ENCODE results near the gene MEIS2. TPM values are rescaled to one million over a fixed set of nuclear protein-coding genes. Genes with fewer than 3 reads are reported as not detected.
"Not testable (repeated sequence)": the region's sequence is repeated elsewhere in the genome, so short reads cannot be mapped to it uniquely, and the experiment has no call there.

Gene MEIS2
- total RNA-seq, 2 experiments from 2014 or later, result not detected

DNA sequence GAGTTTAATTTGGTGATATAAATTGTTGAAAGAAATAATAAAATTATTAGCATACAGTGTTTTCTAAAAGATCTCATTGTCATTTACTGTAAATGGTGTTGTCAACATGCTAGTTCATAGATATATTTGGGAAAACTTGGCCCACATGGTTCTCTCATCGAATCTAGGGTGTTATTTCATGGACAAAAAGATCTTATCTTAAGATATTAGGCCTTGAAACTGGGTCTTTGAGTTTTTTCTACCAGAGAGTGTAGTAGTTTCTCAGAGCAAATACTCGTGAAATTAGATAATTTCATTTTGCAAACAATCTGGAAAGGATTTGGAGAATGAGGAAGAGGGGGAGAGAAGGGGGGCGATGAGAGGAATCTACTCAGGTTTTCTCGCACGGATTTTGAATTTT is 107.9 kb downstream of the MEIS2 start:
- H3K27me3 Mint-ChIP-seq, result peaks cover 3% of the 10 kb centered on the region
- H3K27ac Mint-ChIP-seq, result no peak overlapping the region
- ChIA-PET POLR2A (no interaction called here), CTCF (no interaction called here)
- intact Hi-C loops (cut with DNase I, micrococcal nuclease), result no loop called here
- no peaks in the 10 kb centered on the region for H3K4me1 Mint-ChIP-seq
- no peak for DNase-seq
- no peaks in the 10 kb centered on the region for H3K36me3 Mint-ChIP-seq (ENCODE audit: low read depth)
- H3K4me3 Mint-ChIP-seq, result no peak overlapping the region
- no peaks in the 10 kb centered on the region for H3K9me3 Mint-ChIP-seq (ENCODE audit: low read depth)
- no peak for ATAC-seq

DNA sequence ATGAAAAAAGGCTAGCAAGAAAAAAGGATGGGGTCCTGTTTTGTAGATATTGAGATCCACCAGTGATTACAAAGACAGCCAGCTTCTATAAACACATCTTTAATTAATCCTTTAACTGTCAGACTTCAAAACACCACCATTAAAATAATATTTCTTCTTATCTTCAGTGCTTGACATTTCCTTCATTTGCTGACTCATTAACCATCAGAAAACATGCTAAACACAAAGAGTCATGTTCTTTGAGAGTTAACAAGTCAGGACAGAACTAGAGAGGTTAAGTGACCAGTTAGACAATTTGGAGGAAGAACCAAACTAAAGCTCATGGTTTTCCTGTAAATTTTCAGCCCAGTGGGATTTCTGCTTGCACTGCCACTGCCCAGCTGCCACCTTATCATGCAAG is 111.4 kb downstream of the MEIS2 start:
- H3K9me3 Mint-ChIP-seq (ENCODE audit: low read depth), result peaks cover 10% of the 10 kb centered on the region
- H3K4me1 Mint-ChIP-seq, result no peaks in the 10 kb centered on the region
- CTCF ChIA-PET, result no interaction called here
- intact Hi-C loops (cut with DNase I, micrococcal nuclease), result no loop called here
- peaks cover 3% of the 10 kb centered on the region for H3K27me3 Mint-ChIP-seq
- DNase-seq (no peak), ATAC-seq (no peak)
- POLR2A ChIA-PET, result no interaction called here
- H3K27ac Mint-ChIP-seq, result no peak overlapping the region
- H3K36me3 Mint-ChIP-seq (ENCODE audit: low read depth), result no peaks in the 10 kb centered on the region
- no peak overlapping the region for H3K4me3 Mint-ChIP-seq

DNA sequence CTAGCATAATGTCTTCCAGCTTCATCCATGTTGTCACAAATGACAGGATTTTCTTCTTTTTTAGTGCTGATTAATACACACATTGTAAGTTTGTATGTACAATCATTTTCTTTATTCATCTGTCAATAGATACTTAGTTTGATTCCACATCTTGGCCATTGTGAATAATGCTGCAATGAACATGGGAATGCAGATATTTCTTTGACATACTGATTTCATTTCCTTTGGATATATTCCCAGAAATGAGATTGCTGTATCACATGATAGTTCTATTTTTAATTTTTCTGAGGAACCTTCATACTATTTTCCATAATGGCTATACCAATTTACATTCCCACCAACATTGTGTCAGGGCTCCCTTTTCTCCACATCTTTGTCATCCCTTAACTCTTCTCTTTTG is 117.9 kb downstream of the MEIS2 start:
- no peak for DNase-seq
- POLR2A ChIA-PET, result no interaction called here
- Mint-ChIP-seq H3K36me3 (ENCODE audit: low read depth) (no peaks in the 10 kb centered on the region), H3K4me3 (no peak overlapping the region), H3K9me3 (ENCODE audit: low read depth) (peaks cover 15% of the 10 kb centered on the region), H3K27me3 (no peaks in the 10 kb centered on the region), H3K27ac (no peak overlapping the region), H3K4me1 (no peaks in the 10 kb centered on the region)
- CTCF ChIA-PET, result no interaction called here
- no peak for ATAC-seq
- intact Hi-C loops (cut with DNase I, micrococcal nuclease), result no loop called here

DNA sequence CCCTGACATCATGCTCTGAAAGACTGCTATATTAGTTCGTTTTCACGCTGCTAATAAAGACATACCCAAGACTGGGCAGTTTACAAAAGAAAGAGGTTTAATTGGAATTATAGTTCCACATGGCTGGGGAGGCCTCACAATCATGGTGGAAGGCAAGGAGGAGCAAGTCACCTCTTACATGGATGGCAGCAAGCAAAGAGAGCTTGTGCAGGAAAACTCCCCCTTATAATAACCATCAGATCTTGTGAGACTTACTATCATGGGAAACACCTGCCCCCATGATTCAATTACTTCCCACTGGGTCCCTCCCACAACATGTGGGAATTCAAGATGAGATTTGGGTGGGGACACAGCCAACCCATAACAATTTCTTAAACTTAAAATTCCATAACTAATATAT is 120.1 kb downstream of the MEIS2 start:
- POLR2A ChIA-PET; intact Hi-C loops (cut with DNase I, micrococcal nuclease): not testable (repeated sequence)

DNA sequence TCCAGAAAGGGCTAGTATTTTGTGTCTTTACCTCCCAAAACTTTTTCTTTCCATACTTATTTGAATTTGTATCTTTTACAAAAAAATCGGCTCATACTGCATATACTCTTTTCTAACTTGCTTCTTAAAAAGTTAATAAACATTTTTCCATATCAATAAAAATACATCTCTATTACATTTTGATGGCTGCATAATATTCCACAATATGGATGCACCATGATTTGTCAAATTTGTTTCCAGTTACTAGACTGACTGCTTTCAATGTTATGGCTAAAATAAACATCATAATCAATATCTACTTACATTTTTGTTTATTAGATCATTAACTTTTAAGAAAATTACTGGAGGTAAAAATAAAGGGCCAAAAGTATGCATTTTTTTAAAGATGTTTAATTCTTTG is 121.7 kb downstream of the MEIS2 start:
- no peaks in the 10 kb centered on the region for H3K4me1 Mint-ChIP-seq
- no peak overlapping the region for H3K4me3 Mint-ChIP-seq
- H3K27ac Mint-ChIP-seq, result no peak overlapping the region
- no peaks in the 10 kb centered on the region for H3K27me3 Mint-ChIP-seq
- H3K9me3 Mint-ChIP-seq (ENCODE audit: low read depth), result peaks cover 2% of the 10 kb centered on the region
- intact Hi-C loops (cut with DNase I, micrococcal nuclease), result no loop called here
- no peak for DNase-seq
- no peaks in the 10 kb centered on the region for H3K36me3 Mint-ChIP-seq (ENCODE audit: low read depth)
- no peak for ATAC-seq
- ChIA-PET POLR2A (no interaction called here), CTCF (no interaction called here)

More for the DNA sequence above, 120.1 kb downstream of the MEIS2 start:
- H3K27me3 Mint-ChIP-seq; H3K4me3 Mint-ChIP-seq; CTCF ChIA-PET; ATAC-seq; DNase-seq; H3K36me3 Mint-ChIP-seq (ENCODE audit: low read depth); H3K4me1 Mint-ChIP-seq; H3K27ac Mint-ChIP-seq: not testable (repeated sequence)
- peaks cover 14% of the 10 kb centered on the region for H3K9me3 Mint-ChIP-seq (ENCODE audit: low read depth)

DNA sequence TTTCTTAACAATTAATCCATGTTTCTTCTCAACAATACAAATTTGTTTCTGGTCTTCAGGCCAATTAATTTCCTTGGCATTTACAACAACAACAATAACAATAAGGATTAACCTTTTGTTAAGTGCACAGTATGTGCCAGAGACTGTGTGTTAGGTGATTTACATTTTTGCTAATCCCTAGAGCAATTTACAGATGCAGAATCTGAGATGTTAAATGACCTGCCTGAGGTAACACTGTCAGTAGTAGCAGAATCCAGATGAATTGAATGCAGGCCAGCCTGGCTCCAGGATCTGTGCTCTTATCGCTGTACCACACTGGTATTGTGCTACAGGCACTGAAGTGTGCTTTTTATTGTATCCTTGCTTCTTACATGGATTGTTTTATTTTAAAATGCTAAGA is 122.2 kb downstream of the MEIS2 start:
- POLR2A ChIA-PET, result no interaction called here
- ATAC-seq, result no peak
- Mint-ChIP-seq H3K36me3 (ENCODE audit: low read depth) (no peaks in the 10 kb centered on the region), H3K4me3 (no peak overlapping the region), H3K27me3 (no peaks in the 10 kb centered on the region), H3K27ac (no peak overlapping the region), H3K9me3 (ENCODE audit: low read depth) (peaks cover 2% of the 10 kb centered on the region), H3K4me1 (no peaks in the 10 kb centered on the region)
- CTCF ChIA-PET, result no interaction called here
- intact Hi-C loops (cut with DNase I, micrococcal nuclease), result no loop called here
- no peak for DNase-seq

DNA sequence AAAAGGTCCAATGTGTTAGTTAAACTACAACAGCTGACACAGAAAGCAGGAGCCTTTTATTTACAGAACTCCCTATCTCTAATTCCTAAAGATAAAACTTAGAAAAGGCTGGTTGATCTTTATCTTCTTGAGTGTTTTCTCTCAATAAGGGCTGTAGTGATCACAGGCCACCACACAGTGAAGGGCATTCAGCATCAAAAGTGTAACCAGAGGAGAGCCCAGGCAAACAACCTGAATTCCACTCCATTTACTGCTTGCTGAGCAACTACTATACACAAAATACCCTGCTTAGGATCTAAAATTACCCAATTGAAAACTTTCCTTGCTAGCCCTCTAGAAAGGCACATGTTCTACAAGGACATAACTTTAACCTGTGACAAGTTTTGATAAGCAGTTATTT is 122.7 kb downstream of the MEIS2 start:
- Mint-ChIP-seq H3K9me3 (ENCODE audit: low read depth) (peaks cover 2% of the 10 kb centered on the region), H3K4me3 (no peak overlapping the region), H3K27me3 (no peaks in the 10 kb centered on the region), H3K4me1 (no peaks in the 10 kb centered on the region), H3K36me3 (ENCODE audit: low read depth) (no peaks in the 10 kb centered on the region), H3K27ac (no peak overlapping the region)
- no peak for DNase-seq
- POLR2A ChIA-PET, result no interaction called here
- intact Hi-C loops (cut with DNase I, micrococcal nuclease), result no loop called here
- ATAC-seq, result no peak
- CTCF ChIA-PET, result no interaction called here

DNA sequence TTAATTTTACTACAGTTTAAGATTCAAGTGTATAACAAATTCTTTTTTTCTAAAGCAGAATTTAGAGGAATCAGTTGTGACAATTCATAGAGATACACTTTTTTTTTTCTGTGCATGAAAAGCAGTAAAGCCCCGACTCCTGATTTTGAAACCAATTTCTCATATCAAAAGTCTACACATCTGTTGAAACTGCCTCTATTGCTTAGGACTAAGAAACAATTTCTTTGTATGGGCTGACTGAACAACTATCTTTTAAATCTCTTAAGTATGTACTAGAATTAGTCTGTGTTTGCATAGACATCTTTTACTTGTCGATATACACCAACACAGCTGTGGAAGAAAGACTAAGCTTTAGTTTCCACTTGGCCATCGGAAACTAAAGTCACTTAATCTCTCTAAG is 127.6 kb downstream of the MEIS2 start:
- no peak overlapping the region for H3K4me3 Mint-ChIP-seq
- DNase-seq (no peak), ATAC-seq (no peak)
- H3K27ac Mint-ChIP-seq, result no peak overlapping the region
- no peaks in the 10 kb centered on the region for H3K4me1 Mint-ChIP-seq
- H3K27me3 Mint-ChIP-seq, result no peaks in the 10 kb centered on the region
- H3K36me3 Mint-ChIP-seq (ENCODE audit: low read depth), result no peaks in the 10 kb centered on the region
- ChIA-PET POLR2A (no interaction called here), CTCF (no interaction called here)
- intact Hi-C loops (cut with DNase I, micrococcal nuclease), result no loop called here
- H3K9me3 Mint-ChIP-seq (ENCODE audit: low read depth), result no peaks in the 10 kb centered on the region

DNA sequence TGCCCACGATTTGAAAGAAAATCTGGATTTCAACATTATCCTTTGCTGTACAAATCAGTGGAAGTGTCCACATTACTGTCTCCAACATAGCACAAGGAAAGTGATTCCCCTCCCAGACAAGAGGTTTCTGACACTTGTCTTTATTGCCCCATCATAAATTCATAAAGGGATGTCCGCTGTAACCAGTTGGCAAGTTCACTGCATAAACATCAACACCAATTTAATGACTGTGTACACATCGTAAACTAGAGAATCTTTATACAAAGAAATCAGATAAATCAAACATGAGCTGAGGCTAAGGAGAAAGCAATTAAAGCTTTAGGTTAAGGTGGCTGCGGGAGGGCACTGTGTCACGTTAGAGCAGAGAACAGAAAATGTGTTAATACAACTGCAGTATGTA is 129.8 kb downstream of the MEIS2 start:
- Mint-ChIP-seq H3K27ac (no peak overlapping the region), H3K4me1 (no peaks in the 10 kb centered on the region), H3K36me3 (ENCODE audit: low read depth) (no peaks in the 10 kb centered on the region), H3K27me3 (no peaks in the 10 kb centered on the region), H3K4me3 (no peak overlapping the region), H3K9me3 (ENCODE audit: low read depth) (no peaks in the 10 kb centered on the region)
- DNase-seq (no peak), ATAC-seq (no peak)
- intact Hi-C loops (cut with DNase I, micrococcal nuclease), result no loop called here
- CTCF ChIA-PET, result no interaction called here
- POLR2A ChIA-PET, result no interaction called here

DNA sequence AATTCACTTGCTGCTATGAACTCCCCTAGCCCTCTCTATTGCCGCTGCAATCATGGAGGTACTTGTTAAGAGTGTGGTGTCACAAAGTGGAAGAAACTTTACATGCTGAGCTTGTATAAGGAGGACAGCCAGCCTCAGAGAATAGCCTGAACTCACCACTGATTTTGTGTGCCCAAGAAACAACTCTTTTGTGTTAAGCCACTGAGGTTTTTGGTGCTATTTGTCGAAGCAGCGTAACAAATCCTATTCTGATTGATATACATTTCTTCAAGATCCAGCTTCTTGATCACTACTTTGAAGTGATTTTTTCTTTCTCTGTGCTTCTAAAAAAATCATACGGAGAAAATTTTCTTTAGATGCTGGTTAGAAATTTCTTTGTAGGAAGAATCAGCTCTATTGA is 132.4 kb downstream of the MEIS2 start:
- Mint-ChIP-seq H3K27me3 (no peaks in the 10 kb centered on the region), H3K27ac (no peak overlapping the region), H3K36me3 (ENCODE audit: low read depth) (no peaks in the 10 kb centered on the region), H3K4me1 (no peaks in the 10 kb centered on the region), H3K4me3 (no peak overlapping the region), H3K9me3 (ENCODE audit: low read depth) (no peaks in the 10 kb centered on the region)
- ChIA-PET POLR2A (no interaction called here), CTCF (interaction anchor here (0.6 kb wide), 1 partner anchor 82 kb away, joined by 3 read pairs; no protein-coding TSS in a partner anchor)
- no peak for DNase-seq
- ATAC-seq, result no peak
- intact Hi-C loops (cut with DNase I, micrococcal nuclease), result no loop called here

DNA sequence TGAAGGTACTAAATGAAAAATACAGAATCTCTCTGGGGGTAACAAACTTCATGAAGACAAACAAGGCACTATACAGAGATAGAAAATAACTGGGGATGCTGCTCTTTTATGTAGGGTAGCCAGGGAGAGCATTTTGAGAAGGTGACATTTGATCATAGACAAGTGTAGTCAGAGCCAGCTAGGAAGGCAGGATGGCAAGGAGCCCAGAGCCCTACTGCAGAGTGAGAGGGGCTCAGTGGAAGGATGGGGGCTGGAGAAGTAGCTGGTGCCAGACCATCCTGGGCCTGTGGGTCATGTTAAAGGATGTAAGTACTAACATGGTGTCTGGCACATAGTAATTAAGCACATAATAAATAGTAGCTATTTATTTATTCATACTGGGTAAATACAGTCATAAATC is 133.6 kb downstream of the MEIS2 start:
- Mint-ChIP-seq H3K9me3 (ENCODE audit: low read depth) (no peaks in the 10 kb centered on the region), H3K27ac (no peak overlapping the region), H3K36me3 (ENCODE audit: low read depth) (no peaks in the 10 kb centered on the region), H3K27me3 (no peaks in the 10 kb centered on the region), H3K4me1 (no peaks in the 10 kb centered on the region), H3K4me3 (no peak overlapping the region)
- ATAC-seq, result no peak
- POLR2A ChIA-PET, result no interaction called here
- intact Hi-C loops (cut with DNase I, micrococcal nuclease), result no loop called here
- DNase-seq, result no peak
- CTCF ChIA-PET, result interaction anchor here (0.7 kb wide), 1 partner anchor 158 kb away, joined by 3 read pairs; no protein-coding TSS in a partner anchor

DNA sequence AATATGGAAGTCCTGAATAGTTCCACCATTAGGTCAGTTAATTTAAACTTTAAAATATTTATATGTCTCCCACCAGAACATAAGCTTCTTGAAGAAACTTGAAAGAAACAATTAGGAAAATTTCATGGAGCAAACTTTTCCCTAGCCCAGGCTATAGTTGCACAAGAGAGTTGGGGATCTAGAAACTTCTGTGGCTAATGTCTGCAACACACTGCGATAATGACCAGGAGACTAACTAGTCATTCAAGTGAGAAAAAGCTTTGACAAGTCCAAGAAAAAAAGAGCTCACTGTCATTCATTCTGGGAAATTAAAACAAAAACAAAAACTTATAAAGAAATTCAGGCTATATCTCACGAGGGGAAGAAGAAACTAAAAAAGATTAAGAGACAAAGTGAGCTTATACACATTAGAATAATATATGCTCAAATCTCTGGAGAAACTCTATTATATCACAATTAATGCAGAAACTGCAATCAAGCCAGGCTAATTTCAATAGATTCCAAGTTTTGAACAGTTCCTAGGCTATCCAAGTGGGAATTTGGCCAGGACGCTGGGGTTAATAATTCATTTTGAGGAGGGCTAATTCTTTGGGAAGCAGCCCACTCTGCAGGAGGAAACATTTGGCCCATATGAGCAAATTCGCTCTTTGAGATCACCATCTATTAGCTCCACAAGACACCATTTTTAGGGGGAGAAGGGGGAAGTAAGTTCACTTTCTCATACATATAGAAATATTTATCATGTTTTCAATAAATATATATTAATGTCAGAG is 134.6 kb downstream of the MEIS2 start:
- H3K4me1 Mint-ChIP-seq, result no peaks in the 10 kb centered on the region
- DNase-seq (no peak), ATAC-seq (no peak)
- CTCF ChIA-PET, result interaction anchor here (0.6 kb wide), 1 partner anchor 1829 kb away, joined by 3 read pairs; no protein-coding TSS in a partner anchor
- no peaks in the 10 kb centered on the region for H3K9me3 Mint-ChIP-seq (ENCODE audit: low read depth)
- intact Hi-C loops (cut with DNase I, micrococcal nuclease), result no loop called here
- POLR2A ChIA-PET, result no interaction called here
- no peak overlapping the region for H3K27ac Mint-ChIP-seq
- H3K4me3 Mint-ChIP-seq, result no peak overlapping the region
- H3K36me3 Mint-ChIP-seq (ENCODE audit: low read depth), result no peaks in the 10 kb centered on the region
- H3K27me3 Mint-ChIP-seq, result no peaks in the 10 kb centered on the region

DNA sequence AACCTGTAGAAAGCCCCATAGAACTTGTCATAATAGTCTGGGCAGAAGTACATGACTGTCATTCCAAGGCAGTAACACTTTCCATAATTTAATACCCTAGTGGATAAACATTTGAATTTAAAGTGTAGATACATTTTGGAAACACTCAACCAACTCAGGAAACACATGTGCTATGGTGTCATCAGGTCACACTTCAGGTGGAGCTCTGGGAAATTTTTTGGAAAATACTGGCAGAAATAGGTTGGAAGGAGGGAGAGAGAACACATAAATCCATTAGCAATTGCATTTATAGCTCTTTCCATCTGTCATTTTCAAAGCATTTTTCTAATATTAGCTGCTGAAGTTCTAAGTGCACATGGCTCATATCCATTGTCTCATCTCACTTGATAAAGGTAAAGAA is 135.7 kb downstream of the MEIS2 start:
- no peaks in the 10 kb centered on the region for H3K36me3 Mint-ChIP-seq (ENCODE audit: low read depth)
- ChIA-PET CTCF (no interaction called here), POLR2A (no interaction called here)
- H3K27me3 Mint-ChIP-seq, result no peaks in the 10 kb centered on the region
- H3K4me1 Mint-ChIP-seq, result no peaks in the 10 kb centered on the region
- DNase-seq, result no peak
- no peaks in the 10 kb centered on the region for H3K9me3 Mint-ChIP-seq (ENCODE audit: low read depth)
- no peak for ATAC-seq
- H3K4me3 Mint-ChIP-seq, result no peak overlapping the region
- H3K27ac Mint-ChIP-seq, result no peak overlapping the region
- intact Hi-C loops (cut with DNase I, micrococcal nuclease), result no loop called here
